ENCODE measurements around the gene SPRED2.

Gene SPRED2

GRCh38 chr2:65325066-65325465 lies 107.3 kb downstream of the SPRED2 start:
- Histone ChIP-seq H3F3A (ENCODE audit: control insufficient read depth, insufficient read depth) (peaks cover 5% of the 10 kb centered on the region; the same call in 1 of the 2 replicates), H3K27ac (ENCODE audit: low read depth, low read length) (no peak overlapping the region), H3K4me1 (ENCODE audit: control insufficient read depth, low read length) (peaks cover 50% of the 10 kb centered on the region), H3K27me3 (ENCODE audit: control insufficient read depth, low read length) (no peaks in the 10 kb centered on the region), H3K36me3 (ENCODE audit: control insufficient read depth, low read length) (peaks cover 11% of the 10 kb centered on the region; the same call in 1 of the 2 replicates), H4K20me1 (ENCODE audit: control insufficient read depth, insufficient read depth, low read depth, low read length) (no peaks in the 10 kb centered on the region), H3K79me2 (ENCODE audit: control insufficient read depth, low read length) (no peaks in the 10 kb centered on the region), H3K9me2 (replicated peaks; ENCODE audit: control insufficient read depth, low read length) (no peaks in the 10 kb centered on the region), H3K4me2 (ENCODE audit: low read length) (0 out of 2 replicates have a peak overlapping the region, but pooled peaks have one; percentile 78), H3K4me3 (ENCODE audit: low read length) (no peak overlapping the region), H3K9me3 (ENCODE audit: control insufficient read depth, insufficient read depth, low read length) (no peaks in the 10 kb centered on the region)
- TF ChIP-seq EZH2phosphoT487 (IDR thresholded peaks at IDR 0.05; ENCODE audit: borderline replicate concordance, low read length), result no peak
- TF ChIP-seq, protein P1, sequence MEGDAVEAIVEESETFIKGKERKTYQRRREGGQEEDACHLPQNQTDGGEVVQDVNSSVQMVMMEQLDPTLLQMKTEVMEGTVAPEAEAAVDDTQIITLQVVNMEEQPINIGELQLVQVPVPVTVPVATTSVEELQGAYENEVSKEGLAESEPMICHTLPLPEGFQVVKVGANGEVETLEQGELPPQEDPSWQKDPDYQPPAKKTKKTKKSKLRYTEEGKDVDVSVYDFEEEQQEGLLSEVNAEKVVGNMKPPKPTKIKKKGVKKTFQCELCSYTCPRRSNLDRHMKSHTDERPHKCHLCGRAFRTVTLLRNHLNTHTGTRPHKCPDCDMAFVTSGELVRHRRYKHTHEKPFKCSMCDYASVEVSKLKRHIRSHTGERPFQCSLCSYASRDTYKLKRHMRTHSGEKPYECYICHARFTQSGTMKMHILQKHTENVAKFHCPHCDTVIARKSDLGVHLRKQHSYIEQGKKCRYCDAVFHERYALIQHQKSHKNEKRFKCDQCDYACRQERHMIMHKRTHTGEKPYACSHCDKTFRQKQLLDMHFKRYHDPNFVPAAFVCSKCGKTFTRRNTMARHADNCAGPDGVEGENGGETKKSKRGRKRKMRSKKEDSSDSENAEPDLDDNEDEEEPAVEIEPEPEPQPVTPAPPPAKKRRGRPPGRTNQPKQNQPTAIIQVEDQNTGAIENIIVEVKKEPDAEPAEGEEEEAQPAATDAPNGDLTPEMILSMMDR (IDR thresholded peaks at IDR 0.05; ENCODE audit: low read depth, low read length, poor library complexity, severe bottlenecking), result no peak

GRCh38 chr2:65320946-65321345 lies 111.5 kb downstream of the SPRED2 start:
- H3F3A ChIP-seq (ENCODE audit: control insufficient read depth, insufficient read depth), result peaks cover 5% of the 10 kb centered on the region; the same call in 1 of the 2 replicates
- no peaks in the 10 kb centered on the region for H3K9me3 ChIP-seq (ENCODE audit: control insufficient read depth, insufficient read depth, low read length)
- no peak for TF ChIP-seq EZH2phosphoT487 (IDR thresholded peaks at IDR 0.05; ENCODE audit: borderline replicate concordance, low read length)
- TF ChIP-seq, protein P1 (IDR thresholded peaks at IDR 0.05; ENCODE audit: low read depth, low read length, poor library complexity, severe bottlenecking), result no peak
- no peak overlapping the region for H3K27ac ChIP-seq (ENCODE audit: low read depth, low read length)
- H3K4me2 ChIP-seq (ENCODE audit: low read length), result no peak overlapping the region
- peaks cover 13% of the 10 kb centered on the region for H3K36me3 ChIP-seq (ENCODE audit: control insufficient read depth, low read length)
- no peaks in the 10 kb centered on the region for H4K20me1 ChIP-seq (ENCODE audit: control insufficient read depth, insufficient read depth, low read depth, low read length)
- H3K4me1 ChIP-seq (ENCODE audit: control insufficient read depth, low read length), result peaks cover 46% of the 10 kb centered on the region
- H3K4me3 ChIP-seq (ENCODE audit: low read length), result no peak overlapping the region
- H3K79me2 ChIP-seq (ENCODE audit: control insufficient read depth, low read length), result no peaks in the 10 kb centered on the region
- no peaks in the 10 kb centered on the region for H3K27me3 ChIP-seq (ENCODE audit: control insufficient read depth, low read length)
- H3K9me2 ChIP-seq (replicated peaks; ENCODE audit: control insufficient read depth, low read length), result no peaks in the 10 kb centered on the region

DNA sequence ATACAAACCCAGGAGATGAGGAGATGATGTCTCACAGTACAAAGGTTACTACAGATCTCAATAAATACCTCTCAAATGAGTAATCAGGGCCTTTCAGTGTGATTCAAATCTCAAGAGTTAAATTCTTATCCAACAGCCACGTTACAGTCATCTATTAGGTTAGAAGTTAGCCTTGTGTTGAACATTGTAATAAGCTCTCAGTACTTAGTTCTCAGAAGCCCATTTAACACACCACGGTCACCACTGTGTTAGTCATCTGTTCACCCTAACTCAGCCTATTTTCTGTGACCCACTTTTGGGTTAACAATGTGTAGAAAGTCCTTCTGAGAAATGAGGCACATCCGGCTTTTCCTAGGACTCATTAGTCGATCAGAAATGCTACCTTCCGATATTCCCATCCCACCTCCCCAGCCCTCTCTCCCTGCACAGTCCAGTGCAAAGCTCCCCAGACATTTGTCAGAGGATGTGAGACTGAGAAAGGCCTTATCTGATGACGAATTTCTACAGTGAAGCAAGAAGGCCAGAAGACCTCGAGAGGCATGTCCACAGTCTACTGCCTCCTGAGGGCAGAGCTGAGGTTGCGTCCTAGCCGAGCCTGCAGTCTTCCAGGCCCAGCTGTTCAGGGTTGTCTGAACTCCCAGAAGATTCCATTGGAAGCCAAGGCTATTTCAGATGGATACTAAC lies 112.2 kb downstream of the SPRED2 start:
- Histone ChIP-seq H3K9me2 (replicated peaks; ENCODE audit: control insufficient read depth, low read length) (no peaks in the 10 kb centered on the region), H3K9me3 (ENCODE audit: control insufficient read depth, insufficient read depth, low read length) (no peaks in the 10 kb centered on the region), H4K20me1 (ENCODE audit: control insufficient read depth, insufficient read depth, low read depth, low read length) (no peaks in the 10 kb centered on the region), H3K4me1 (ENCODE audit: control insufficient read depth, low read length) (peaks cover 44% of the 10 kb centered on the region), H3K4me2 (ENCODE audit: low read length) (no peak overlapping the region), H3K27me3 (ENCODE audit: control insufficient read depth, low read length) (no peaks in the 10 kb centered on the region), H3K27ac (ENCODE audit: low read depth, low read length) (no peak overlapping the region), H3K36me3 (ENCODE audit: control insufficient read depth, low read length) (peaks cover 15% of the 10 kb centered on the region), H3K4me3 (ENCODE audit: low read length) (no peak overlapping the region), H3K79me2 (ENCODE audit: control insufficient read depth, low read length) (no peaks in the 10 kb centered on the region), H3F3A (ENCODE audit: control insufficient read depth, insufficient read depth) (peaks cover 5% of the 10 kb centered on the region; the same call in 1 of the 2 replicates)
- TF ChIP-seq, protein P1 (IDR thresholded peaks at IDR 0.05; ENCODE audit: low read depth, low read length, poor library complexity, severe bottlenecking), result peak; percentile 52
- no peak for TF ChIP-seq EZH2phosphoT487 (IDR thresholded peaks at IDR 0.05; ENCODE audit: borderline replicate concordance, low read length)
